ENCODE data around the gene ZNF862. TPM values are rescaled to one million over a fixed set of nuclear protein-coding genes. Genes with fewer than 3 reads are reported as not detected.

ZNF862 gene
- total RNA-seq, 1 donor from 2014 or later, result 10.1 TPM

DNA sequence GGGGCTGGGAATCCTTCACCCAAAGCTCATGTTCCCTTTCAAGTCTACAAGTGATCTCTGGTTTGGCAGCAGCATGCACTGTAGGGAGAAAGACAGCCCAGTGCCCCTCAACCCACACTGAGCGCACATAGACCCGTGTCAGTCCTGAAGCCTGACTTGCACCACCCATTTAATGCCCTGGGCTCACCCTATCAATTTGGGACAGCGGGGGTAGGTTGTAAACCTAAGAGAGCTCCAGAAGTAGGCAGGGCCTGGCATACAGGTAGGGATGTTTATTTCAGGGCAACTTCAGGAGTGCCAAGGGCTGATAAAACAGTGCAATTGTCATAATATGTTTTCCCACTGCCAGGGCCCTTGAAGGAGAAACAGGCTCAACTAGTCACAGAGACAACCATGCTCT, 32.1 kb downstream of the ZNF862 start:
- ATAC-seq, result no peak
- DNase-seq (ENCODE audit: missing footprints), result no peak
- intact Hi-C loops (cut with DNase I), result loop anchor here (5.0 to 10.0 kb wide), 2 partner anchors 98 to 175 kb away; partner anchors contain the start of gene ZNF467

DNA sequence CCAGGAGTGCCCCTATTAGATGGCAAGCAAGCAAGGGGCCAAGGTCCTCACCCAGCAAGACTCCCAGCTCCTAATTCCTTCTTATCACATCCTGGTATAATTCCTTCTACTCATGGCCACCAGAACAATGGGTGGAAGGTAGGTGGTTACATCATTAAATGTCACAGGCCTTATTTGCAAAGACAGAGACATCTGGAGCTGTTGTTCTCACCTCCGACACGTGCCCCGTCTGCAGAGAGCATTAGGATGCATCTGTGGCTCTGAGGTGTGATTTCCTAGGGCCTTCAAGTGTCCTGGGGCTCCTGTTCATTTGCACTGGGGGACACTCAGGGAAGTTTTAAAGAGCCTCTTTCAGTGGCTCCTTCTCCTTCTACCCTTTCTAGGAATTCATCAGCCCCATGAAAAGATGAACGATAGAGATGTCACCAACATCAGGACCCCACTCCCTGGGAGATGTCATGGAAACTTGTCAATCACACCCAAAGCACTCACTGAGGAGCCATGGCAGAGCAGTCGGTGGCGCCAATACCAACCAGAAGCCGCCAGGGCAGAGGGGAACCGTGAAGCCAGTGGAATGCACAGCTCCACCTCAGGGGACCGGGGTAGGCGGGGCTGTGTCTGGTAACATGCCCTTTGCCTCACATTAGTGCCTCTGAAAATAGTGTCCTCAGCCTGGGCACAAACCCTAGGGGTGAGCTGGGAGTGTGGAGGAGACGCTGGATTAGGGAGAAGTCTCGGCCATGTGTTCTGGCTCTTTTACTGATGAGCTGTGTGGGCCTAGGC, 32.7 kb downstream of the ZNF862 start:
- intact Hi-C loops (cut with DNase I), result loop anchor here (5.0 to 10.0 kb wide), 2 partner anchors 99 to 174 kb away; partner anchors contain the start of gene ZNF467
- DNase-seq (ENCODE audit: missing footprints) (no peak), ATAC-seq (no peak)

DNA sequence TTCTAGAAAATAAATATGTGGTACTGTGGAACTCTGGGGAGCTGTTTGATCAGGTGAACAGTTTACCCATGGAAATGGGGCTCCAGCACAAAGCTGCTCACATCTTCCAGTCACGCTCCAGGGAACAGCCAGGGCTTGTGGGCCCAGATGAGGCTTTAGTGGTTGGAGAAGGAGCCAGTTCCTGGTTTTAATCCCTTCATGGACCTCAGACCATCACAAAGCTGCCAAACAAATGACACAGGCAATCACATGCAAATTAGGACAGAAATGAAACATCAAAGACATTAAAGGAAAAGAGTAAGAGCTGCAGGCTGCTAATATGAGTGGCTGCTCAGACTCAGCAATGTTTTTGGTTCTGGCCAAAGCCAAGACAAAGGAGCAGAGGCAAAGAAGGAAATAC, 33.4 kb downstream of the ZNF862 start:
- intact Hi-C loops (cut with DNase I), result loop anchor here (5.0 to 10.0 kb wide), 2 partner anchors 99 to 173 kb away; partner anchors contain the start of gene ZNF467
- no peak for DNase-seq (ENCODE audit: missing footprints)
- ATAC-seq, result no peak

DNA sequence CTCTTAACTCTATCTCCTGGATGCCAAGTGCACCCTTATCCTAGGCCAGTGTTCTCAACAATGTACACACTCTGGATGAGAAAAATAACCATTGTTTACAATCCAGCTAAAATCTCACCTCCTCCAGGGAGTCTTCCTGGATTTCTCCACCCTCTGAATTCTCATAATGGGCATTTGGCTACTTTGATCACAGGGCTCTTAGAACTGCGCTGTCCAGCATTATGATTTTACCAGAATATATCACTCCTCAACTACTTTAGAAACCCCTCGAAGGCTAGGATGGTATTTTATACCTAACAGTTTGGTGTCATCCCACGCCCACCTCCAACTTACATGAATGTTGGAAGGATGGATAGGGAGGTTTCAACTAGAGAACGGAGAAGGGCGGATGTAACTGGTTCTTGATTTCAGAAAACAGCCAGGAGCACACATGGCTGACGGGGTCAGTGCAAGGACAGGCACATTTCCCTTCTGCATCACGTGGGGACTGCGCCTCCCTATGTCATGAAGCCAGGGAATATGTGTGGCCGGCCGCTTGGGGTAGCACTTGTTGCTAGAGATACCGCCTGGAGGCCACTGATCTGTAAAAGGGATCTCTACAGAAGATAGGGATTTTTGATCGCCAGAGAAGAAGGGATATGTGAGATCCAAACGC, 34.4 kb downstream of the ZNF862 start:
- intact Hi-C loops (cut with DNase I), result loop anchor here (2.0 to 10.0 kb wide), 3 partner anchors 34 to 172 kb away; partner anchors contain the start of genes ZNF467 and ZNF862
- DNase-seq (ENCODE audit: missing footprints), result peak; percentile 88
- peak; percentile 90 for ATAC-seq

GRCh38 chr7:149873074-149873969, 35.1 kb downstream of the ZNF862 start, which contains the start of gene ATP6V0E2:
ATP6V0E2 (plus strand) TSS chr7:149873969; CDS start chr7:149874066, 97 bp downstream.
- ATAC-seq (peak; percentile 95), DNase-seq (ENCODE audit: missing footprints) (peak; percentile 97)
- intact Hi-C loops (cut with DNase I), result loop anchor here (2.0 to 10.0 kb wide), 3 partner anchors 35 to 171 kb away; partner anchors contain the start of genes ZNF467 and ZNF862

- DNase-seq (ENCODE audit: missing footprints) (no peak), ATAC-seq (no peak)
- intact Hi-C loops (cut with DNase I), result loop anchor here (2.0 to 10.0 kb wide), 3 partner anchors 35 to 171 kb away; partner anchors contain the start of genes ZNF467 and ZNF862
These were observed 35.9 kb downstream of the ZNF862 start for GRCh38 chr7:149873970-149874643.

DNA sequence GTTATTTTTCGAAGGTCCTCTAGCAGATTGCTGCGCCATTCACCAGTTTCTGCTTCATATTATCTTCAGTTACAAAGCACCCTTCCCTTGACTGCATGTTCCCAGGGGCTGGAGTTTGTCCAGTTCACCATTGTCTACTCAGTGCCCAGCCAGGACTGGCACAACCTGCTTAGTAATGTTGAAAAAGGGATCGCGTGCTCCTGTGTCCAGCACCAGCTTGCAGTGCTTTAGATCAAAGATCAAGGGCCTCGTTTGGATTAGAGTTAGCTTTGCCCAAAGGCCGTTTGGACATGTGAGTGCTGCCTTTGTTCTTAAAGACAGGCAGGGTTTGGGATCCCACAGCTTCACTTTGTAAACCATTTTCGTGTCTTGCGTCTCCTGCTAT, 36.5 kb downstream of the ZNF862 start:
- ATAC-seq (no peak), DNase-seq (ENCODE audit: missing footprints) (no peak)
- intact Hi-C loops (cut with DNase I), result loop anchor here (5.0 to 10.0 kb wide), 2 partner anchors 102 to 170 kb away; partner anchors contain the start of gene ZNF467

GRCh38 chr7:149875396-149875795, 37.2 kb downstream of the ZNF862 start:
- intact Hi-C loops (cut with DNase I), result loop anchor here (10.0 kb wide), 1 partner anchor 169 kb away; no protein-coding TSS in a partner anchor
- no peak for DNase-seq (ENCODE audit: missing footprints)
- no peak for ATAC-seq

DNA sequence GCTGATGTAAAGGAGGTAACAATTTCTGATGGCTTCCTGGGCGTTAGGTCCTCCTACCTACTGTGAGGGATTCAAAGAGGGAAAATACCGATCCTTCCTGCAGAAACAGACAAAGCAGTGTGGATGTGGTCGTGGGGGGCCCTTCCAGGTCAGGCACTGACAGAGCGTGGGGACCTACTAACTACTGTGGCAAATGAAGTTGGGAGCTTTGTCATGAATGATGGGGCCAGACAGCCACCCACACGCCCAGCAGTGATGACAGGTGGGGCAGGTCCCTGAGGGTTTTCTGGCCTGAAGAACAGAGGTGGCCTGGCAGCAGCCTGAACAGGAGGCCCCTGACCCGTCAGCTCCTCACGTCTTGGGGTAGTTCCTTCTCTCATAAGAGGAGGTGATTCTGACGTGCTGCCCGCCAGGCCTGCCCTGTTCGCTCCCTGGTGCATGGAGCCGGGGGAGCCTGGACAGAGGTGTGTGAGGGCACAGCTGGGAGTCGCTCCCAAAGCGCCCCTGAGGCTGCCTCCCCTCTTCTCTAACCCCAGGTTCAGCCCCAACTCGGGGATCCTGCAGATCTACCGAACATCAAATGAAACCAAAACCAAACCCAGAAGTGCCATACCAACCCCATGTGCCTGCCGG, 39.8 kb downstream of the ZNF862 start:
- ATAC-seq, result no peak
- DNase-seq (ENCODE audit: missing footprints), result no peak
- intact Hi-C loops (cut with DNase I), result loop anchor here (10.0 kb wide), 1 partner anchor 167 kb away; no protein-coding TSS in a partner anchor

DNA sequence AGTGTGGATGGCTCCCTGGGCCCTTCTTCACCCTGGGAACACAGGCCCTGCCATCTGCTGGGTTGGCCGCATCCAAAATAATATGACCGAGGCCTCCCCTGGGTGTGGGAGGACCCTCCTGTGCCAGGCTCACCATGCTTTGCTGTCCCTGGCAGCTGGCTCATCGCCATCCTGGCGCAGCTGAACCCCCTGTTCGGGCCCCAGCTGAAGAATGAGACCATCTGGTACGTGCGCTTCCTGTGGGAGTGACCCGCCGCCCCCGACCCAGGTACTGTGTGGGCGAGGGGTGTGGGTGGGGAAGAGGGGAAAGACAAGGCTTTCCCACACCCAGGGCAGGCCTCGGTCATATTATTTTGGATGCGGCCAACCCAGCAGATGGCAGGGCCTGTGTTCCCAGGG, 40.3 kb downstream of the ZNF862 start:
- intact Hi-C loops (cut with DNase I), result loop anchor here (10.0 kb wide), 1 partner anchor 166 kb away; no protein-coding TSS in a partner anchor
- ATAC-seq (no peak), DNase-seq (ENCODE audit: missing footprints) (no peak)

DNA sequence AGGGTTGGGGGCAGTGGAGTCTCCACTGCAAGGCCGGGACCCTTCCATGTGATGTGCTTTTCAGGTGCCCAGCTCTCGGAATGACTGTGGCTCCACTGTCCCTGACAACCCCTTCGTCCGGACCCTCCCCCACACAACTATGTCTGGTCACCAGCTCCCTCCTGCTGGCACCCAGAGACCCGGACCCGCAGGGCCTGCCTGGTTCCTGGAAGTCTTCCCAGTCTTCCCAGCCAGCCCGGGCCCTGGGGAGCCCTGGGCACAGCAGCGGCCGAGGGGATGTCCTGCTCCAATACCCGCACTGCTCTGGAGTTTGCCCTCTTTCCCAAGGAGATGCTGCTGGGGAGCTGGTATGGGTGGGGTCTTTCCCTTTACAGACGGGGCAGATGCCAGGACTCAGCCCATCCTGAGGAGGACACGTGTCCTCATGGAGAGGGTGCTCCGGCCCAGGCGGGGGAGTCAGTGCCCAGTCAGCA, 41.1 kb downstream of the ZNF862 start:
- DNase-seq (ENCODE audit: missing footprints) (no peak), ATAC-seq (no peak)
- intact Hi-C loops (cut with DNase I), result loop anchor here (10.0 kb wide), 1 partner anchor 165 kb away; no protein-coding TSS in a partner anchor

DNA sequence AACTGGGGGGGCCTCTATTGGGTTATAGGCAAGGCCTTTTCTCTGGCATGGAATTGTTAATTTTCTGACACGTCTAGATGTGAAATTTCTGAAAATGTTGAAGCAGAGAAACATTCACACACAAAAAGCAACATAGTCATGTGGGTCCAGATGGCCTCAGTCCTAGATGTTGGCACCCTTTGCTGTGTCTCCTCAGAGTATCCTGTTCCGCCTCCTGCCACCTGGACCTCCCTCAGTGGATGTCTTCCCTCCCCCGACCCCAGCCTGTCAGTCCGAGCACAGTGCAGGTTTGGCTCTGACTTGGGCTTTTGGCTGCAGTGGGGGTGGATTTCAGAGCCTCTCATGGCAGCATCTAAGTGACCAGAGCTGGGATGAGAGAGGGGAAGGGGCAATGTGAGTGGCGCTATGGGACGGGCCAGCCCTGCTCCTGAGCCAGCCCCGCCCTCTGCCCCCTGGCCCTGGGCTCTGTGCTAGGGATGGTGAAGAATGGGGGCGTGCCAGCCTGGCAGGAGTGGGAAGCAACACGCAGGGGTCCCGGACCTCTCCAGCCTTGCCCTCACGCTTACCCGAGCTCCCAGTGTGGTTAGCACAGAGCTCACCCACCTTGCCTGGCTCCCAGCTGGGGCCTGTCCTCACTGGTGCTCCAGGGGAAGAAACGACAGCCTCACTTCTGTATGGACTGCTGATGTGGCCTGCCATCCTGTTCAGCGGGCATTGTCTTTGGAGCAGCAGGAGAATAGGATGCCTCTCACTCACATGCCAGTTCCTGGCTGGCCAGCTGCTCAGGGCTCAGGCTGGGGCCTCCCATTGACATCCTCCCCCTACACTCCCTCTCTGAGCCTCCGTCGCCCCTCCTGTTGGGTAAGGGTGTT, 41.8 kb downstream of the ZNF862 start:
- intact Hi-C loops (cut with DNase I), result loop anchor here (10.0 kb wide), 1 partner anchor 165 kb away; no protein-coding TSS in a partner anchor
- ATAC-seq (no peak), DNase-seq (ENCODE audit: missing footprints) (no peak)

- intact Hi-C loops (cut with DNase I), result no loop called here
- peak; percentile 53 for ATAC-seq
These were observed 42.6 kb downstream of the ZNF862 start for GRCh38 chr7:149880638-149881311.

DNA sequence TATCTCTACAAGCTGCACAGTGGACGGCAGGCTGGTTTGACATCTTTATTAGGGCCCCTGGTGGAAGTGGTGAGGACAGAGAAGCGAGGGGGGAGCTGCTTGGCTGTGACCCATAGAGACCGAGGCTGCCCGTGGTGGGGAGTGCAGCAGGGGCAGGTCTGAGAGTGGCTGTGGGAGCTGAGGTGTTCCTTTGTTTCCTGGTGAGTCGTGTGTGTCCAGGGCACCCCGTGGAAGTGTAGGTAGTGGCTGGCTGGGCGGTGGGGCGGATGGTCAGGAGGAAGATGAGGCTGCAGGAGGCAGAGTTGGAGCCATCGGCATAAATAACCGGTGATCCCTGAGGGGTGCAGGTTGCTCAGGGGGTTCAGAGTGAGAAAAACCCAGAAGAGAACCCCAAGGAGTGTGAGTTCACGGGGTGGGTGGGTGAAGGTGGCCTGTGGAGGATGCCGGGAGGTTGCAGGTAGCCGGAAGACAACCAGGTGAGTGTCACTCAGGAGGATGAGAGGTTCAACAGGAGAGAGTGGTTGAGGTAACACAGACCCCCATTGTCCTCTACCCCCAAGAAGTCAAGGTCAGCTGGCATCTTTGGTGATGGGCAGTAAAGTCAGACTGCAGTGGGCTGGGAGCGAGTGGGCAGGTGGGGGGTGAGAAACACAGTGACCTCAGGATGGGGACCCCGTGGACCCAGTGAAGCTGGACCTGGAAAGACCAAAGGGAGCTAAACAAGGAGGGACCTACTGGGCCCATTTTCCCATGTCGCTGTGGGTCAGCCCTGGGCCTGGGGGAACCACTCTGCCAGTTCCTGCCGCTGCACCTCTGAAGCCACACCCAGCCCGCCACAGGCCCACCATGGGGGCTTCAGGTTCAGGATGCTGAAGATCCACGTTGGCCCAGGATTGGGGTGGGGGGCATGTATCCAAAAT, 43.4 kb downstream of the ZNF862 start:
- no peak for ATAC-seq
- DNase-seq (ENCODE audit: missing footprints), result peak; percentile 42
- intact Hi-C loops (cut with DNase I), result no loop called here

More at GRCh38 chr7:149880638-149881311, 42.6 kb downstream of the ZNF862 start:
- peak; percentile 84 for DNase-seq (ENCODE audit: missing footprints)

Data from Right ventricle myocardium inferior (tissue), 1 donor.